ENCODE results near the gene SRP72. TPM values are rescaled to one million over a fixed set of nuclear protein-coding genes. Genes with fewer than 3 reads are reported as not detected.

SRP72 gene
- 57.5 TPM for total RNA-seq

DNA sequence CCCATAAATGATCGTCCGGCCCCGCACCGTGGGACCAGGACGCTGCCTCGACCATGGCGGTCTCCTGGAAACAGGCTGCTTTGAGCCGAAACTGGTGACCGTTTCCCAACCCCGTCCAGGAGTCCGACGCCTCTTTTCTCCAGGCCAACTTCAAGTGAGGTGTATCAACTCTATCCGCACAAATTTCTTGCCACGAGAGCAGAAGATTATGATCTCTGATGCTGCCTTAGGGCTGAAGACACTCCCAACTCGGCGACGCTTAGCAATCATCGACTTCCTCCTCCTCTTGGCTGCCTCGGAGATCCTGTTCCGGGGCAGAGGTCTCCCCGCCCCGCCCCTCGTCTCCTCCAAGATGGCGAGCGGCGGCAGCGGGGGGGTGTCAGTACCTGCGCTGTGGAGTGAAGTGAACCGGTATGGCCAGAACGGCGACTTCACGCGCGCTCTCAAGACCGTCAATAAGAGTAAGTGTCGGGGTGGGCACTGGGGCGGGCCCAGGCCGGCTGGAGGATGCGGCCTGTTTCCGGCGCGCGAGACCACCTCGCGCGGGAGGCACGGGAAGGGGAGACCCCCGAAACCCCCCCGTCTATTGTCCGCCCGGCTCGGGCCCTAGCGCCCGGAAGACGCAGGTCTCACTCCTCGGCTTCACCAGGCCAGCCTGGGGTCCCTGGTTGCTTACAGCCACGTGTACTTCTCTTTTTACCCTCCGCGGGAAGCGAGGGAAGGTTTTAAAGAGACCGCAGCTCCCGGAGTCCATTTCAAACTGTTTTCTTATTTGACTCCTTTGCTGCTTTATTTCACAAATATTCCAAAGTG lies at the start of gene SRP72:
SRP72 (plus strand) TSS at position 334 of the 813 bp plus-strand sequence; CDS start at position 353, 19 bp downstream.
- Histone ChIP-seq H3K4me3 (peak within 1 kb of the TSS; percentile 99 to 100), H3K36me3 (peaks cover 0 to 10% of the 10 kb centered on the region in 2 donors), H3K27me3 (no peaks in the 10 kb centered on the region), H3K27ac (peak within 1 kb of the TSS; percentile 88), H3K9me3 (no peaks in the 10 kb centered on the region), H3K4me1 (peaks cover 37% of the 10 kb centered on the region)
- TF ChIP-seq CTCF (IDR thresholded peaks at IDR 0.05): no peak
- peak; percentile 79 to 90 for TF ChIP-seq POLR2AphosphoS5 (IDR thresholded peaks at IDR 0.05; ENCODE audit: insufficient read depth in 1 of 2, low read depth in 1 of 2)
- TF ChIP-seq POLR2A (IDR thresholded peaks at IDR 0.05): peak in 1 of 2 donors; percentile 58
- peak; percentile 91 to 97 for DNase-seq (ENCODE audit: extremely low spot score in 2 of 2)
- intact Hi-C loops (cut with DNase I): no loop called here

DNA sequence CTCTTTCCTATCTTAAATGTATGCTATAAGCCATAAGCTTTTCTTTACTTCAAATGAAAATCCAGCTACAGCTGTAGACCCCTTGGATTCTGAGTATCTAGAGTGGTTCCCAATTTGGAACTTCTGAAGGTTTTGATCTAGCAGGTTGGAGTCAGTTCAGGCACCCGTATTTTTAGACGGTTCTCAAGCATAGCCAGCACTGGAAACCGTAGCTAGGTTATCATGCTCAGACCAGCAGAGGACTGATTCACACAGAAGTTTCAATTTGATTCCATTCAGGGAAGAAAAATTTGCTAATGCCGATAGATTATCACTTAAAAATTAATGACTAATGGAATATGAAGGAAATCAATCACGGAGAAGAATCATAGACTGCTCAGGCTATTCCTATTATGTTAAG lies 43.2 kb upstream of the SRP72 start:
- Histone ChIP-seq H3K36me3 (no peaks in the 10 kb centered on the region), H3K4me1 (no peaks in the 10 kb centered on the region), H3K27ac (no peak overlapping the region), H3K9me3 (no peaks in the 10 kb centered on the region), H3K27me3 (no peaks in the 10 kb centered on the region), H3K4me3 (no peak overlapping the region)
- no peak for TF ChIP-seq CTCF (IDR thresholded peaks at IDR 0.05)
- TF ChIP-seq POLR2A (IDR thresholded peaks at IDR 0.05): no peak
- TF ChIP-seq POLR2AphosphoS5 (IDR thresholded peaks at IDR 0.05; ENCODE audit: insufficient read depth in 1 of 2, low read depth in 1 of 2): no peak
- intact Hi-C loops (cut with DNase I): no loop called here
- no peak for DNase-seq (ENCODE audit: extremely low spot score in 2 of 2)

- Histone ChIP-seq H3K9me3 (no peaks in the 10 kb centered on the region), H3K27me3 (no peaks in the 10 kb centered on the region), H3K36me3 (no peaks in the 10 kb centered on the region), H3K27ac (no peak overlapping the region), H3K4me1 (no peaks in the 10 kb centered on the region), H3K4me3 (no peak overlapping the region)
- TF ChIP-seq CTCF (IDR thresholded peaks at IDR 0.05) (peak; percentile 36 to 52 (median 49)), POLR2AphosphoS5 (IDR thresholded peaks at IDR 0.05; ENCODE audit: insufficient read depth in 1 of 2, low read depth in 1 of 2) (no peak)
- intact Hi-C loops (cut with DNase I): no loop called here
- no peak for DNase-seq (ENCODE audit: extremely low spot score in 2 of 2)
Observed at GRCh38 chr4:56424697-56425514, 42.5 kb upstream of the SRP72 start.

GRCh38 chr4:56425518-56425917 lies 41.9 kb upstream of the SRP72 start:
- TF ChIP-seq CTCF (IDR thresholded peaks at IDR 0.05): no peak
- no peak for TF ChIP-seq POLR2A (IDR thresholded peaks at IDR 0.05)
- TF ChIP-seq POLR2AphosphoS5 (IDR thresholded peaks at IDR 0.05; ENCODE audit: insufficient read depth in 1 of 2, low read depth in 1 of 2): no peak
- Histone ChIP-seq H3K9me3 (no peaks in the 10 kb centered on the region), H3K4me1 (no peaks in the 10 kb centered on the region), H3K36me3 (no peaks in the 10 kb centered on the region), H3K4me3 (no peak overlapping the region), H3K27me3 (no peaks in the 10 kb centered on the region), H3K27ac (no peak overlapping the region)
- intact Hi-C loops (cut with DNase I): no loop called here
- no peak for DNase-seq (ENCODE audit: extremely low spot score in 2 of 2)

Measured in vagina (tissue), 2 donors.